HepG2 (cell line): Measurements from ENCODE around the gene ELMO2. TPM values are rescaled to one million over a fixed set of nuclear protein-coding genes. Genes with fewer than 3 reads are reported as not detected.

ENCODE experiments used
- ATAC-seq: fragments of 200-7000 bp; cut with Tn5 transposase; 3 replicates; pipeline ENCODE4 v1.9.1; 2020; ENCODE audit warnings: mild to moderate bottlenecking, moderate library complexity
- BruUV-seq: library from RNA; stranded (reverse); fragments of 400-500 nt; replicated peaks from 2 replicates; lab custom pipeline; 2021; lab: Mats Ljungman, UMichigan
- CTCF ChIA-PET: fragments of 300-600 bp; formaldehyde crosslinking; extraction: SDS; loops from one replicate; lab custom pipeline; 2021; ENCODE audit warnings: low total read pairs, inconsistent platforms, low intra/inter-chr PET ratio; lab: Yijun Ruan, JAX
- POLR2A ChIA-PET: fragments of 350-600 bp; sonication (Branson Sonifier 250); formaldehyde crosslinking; loops from one replicate; lab custom pipeline; 2020; ENCODE audit warnings: antibody characterized with exemption, inconsistent platforms; lab: Yijun Ruan, JAX
- DNase-seq: peaks from one replicate; pipeline ENCODE4 v3.0.0-alpha.2; 2015; ENCODE audit warnings: low spot score
- FAIRE-seq: peaks from 3 replicates; lab custom pipeline; 2011; peaks lifted over from hg19 to GRCh38; lab: Jason Lieb, UNC
- H2AFZ ChIP-seq: one replicate; pipeline ENCODE4 v1.6.1; 2011; ENCODE audit warnings: low read length, inconsistent platforms
- H3K27ac ChIP-seq: fragments of 300-600 bp; 3 replicates; pipeline ENCODE4 v1.8.0; 2011; ENCODE audit warnings: mixed run types, mild to moderate bottlenecking, mixed read lengths, low read length, inconsistent platforms; ENCODE audit not compliant: insufficient read depth; ENCODE audit errors: extremely low read length
- H3K27me3 ChIP-seq, 2 experiments: fragments of 200-600 bp in 1 of 2; 2 replicates in 1 of 2; 3 replicates in 1 of 2; pipeline versions ENCODE4 v1.6.0 to v1.8.0; 2011; ENCODE audit warnings: low read length in 2 of 2, mild to moderate bottlenecking in 2 of 2, moderate library complexity in 2 of 2, inconsistent platforms in 1 of 2; ENCODE audit not compliant: insufficient read depth in 2 of 2, control insufficient read depth in 1 of 2
- H3K36me3 ChIP-seq, 2 experiments: fragments of 200-600 bp in 1 of 2; replicated peaks in 1 of 2; 2 replicates in 1 of 2; 3 replicates in 1 of 2; pipeline versions ENCODE4 v1.5.1 to v1.8.0; 2011; ENCODE audit warnings: low read length in 2 of 2, inconsistent platforms in 1 of 2; ENCODE audit not compliant: insufficient read depth in 2 of 2, control insufficient read depth in 1 of 2
- H3K4me1 ChIP-seq: 2 replicates; pipeline ENCODE4 v1.5.1; 2012; ENCODE audit warnings: low read length, inconsistent platforms; ENCODE audit not compliant: insufficient read depth
- H3K4me2 ChIP-seq: 2 replicates; pipeline ENCODE4 v1.6.0; 2011; ENCODE audit warnings: low read depth, low read length, inconsistent platforms
- H3K4me3 ChIP-seq, 3 experiments: fragments of 200-600 bp in 1 of 3; sonication (generic), shearing (Covaris generic) in 1 of 3; replicated peaks in 1 of 3; 2 replicates each; pipeline ENCODE4 v1.5.1; 2011 to 2016; ENCODE audit warnings: low read length in 3 of 3, inconsistent platforms in 2 of 3, low read depth in 2 of 3, mild to moderate bottlenecking in 2 of 3, control low read depth in 1 of 3, mixed read lengths in 1 of 3; ENCODE audit not compliant: insufficient read depth in 1 of 3
- H3K79me2 ChIP-seq: one replicate; pipeline ENCODE4 v1.6.1; 2011; ENCODE audit warnings: low read length, inconsistent platforms; ENCODE audit not compliant: insufficient read depth
- H3K9ac ChIP-seq: 2 replicates; pipeline ENCODE4 v1.6.0; 2011; ENCODE audit warnings: mild to moderate bottlenecking, low read depth, low read length, inconsistent platforms; ENCODE audit not compliant: insufficient read depth
- H3K9me3 ChIP-seq: 2 replicates; pipeline ENCODE4 v1.5.1; 2012; ENCODE audit warnings: mild to moderate bottlenecking, low read length
- H4K20me1 ChIP-seq: 2 replicates; pipeline ENCODE4 v1.6.0; 2011; ENCODE audit warnings: inconsistent platforms, mild to moderate bottlenecking, low read length, moderate library complexity; ENCODE audit not compliant: insufficient read depth
- CBFB ChIP-seq: sonication (generic); formaldehyde crosslinking; IDR thresholded peaks from 2 replicates; pipeline ENCODE4 v1.4.0; 2020; ENCODE audit warnings: missing genetic modification reagents
- EEA1 ChIP-seq: sonication (generic); formaldehyde crosslinking; IDR thresholded peaks from 2 replicates; pipeline ENCODE4 v1.5.1; 2020; ENCODE audit warnings: mild to moderate bottlenecking, missing genetic modification reagents, borderline replicate concordance
- GABPB1 ChIP-seq: IDR thresholded peaks from 2 replicates; pipeline ENCODE4 v1.6.1; 2016; ENCODE audit warnings: mild to moderate bottlenecking, missing genetic modification reagents, moderate library complexity, missing compliant biosample characterization
- GATAD2A ChIP-seq: IDR thresholded peaks from 2 replicates; pipeline ENCODE4 v1.6.1; 2016
- NR2F6 ChIP-seq, 2 experiments: IDR thresholded peaks; 2 replicates each; pipeline ENCODE4 v1.6.1; 2016; ENCODE audit warnings: antibody characterized with exemption in 1 of 2, mild to moderate bottlenecking in 1 of 2
- PATZ1 ChIP-seq: sonication (generic); formaldehyde crosslinking; IDR thresholded peaks from 2 replicates; pipeline ENCODE4 v1.4.0; 2020; ENCODE audit warnings: missing genetic modification reagents
- SNRNP70 ChIP-seq: fragments of 200-400 bp; formaldehyde crosslinking; IDR thresholded peaks from 2 replicates; pipeline ENCODE4 v1.6.1; 2017; ENCODE audit warnings: mild to moderate bottlenecking, low read depth, low read length, moderate library complexity
- USF2 ChIP-seq, 2 experiments: sonication (generic) in 1 of 2; formaldehyde crosslinking in 1 of 2; IDR thresholded peaks; 2 replicates each; pipeline versions ENCODE4 v1.5.1 to v1.6.1; 2011 to 2020; ENCODE audit warnings: borderline replicate concordance in 1 of 2, low read depth in 1 of 2, low read length in 1 of 2, mild to moderate bottlenecking in 1 of 2, missing genetic modification reagents in 1 of 2, moderate library complexity in 1 of 2
- ZBTB25 ChIP-seq: IDR thresholded peaks from 2 replicates; pipeline ENCODE4 v1.6.1; 2018; ENCODE audit warnings: missing genetic modification reagents
- ZNF234 ChIP-seq: sonication (generic); formaldehyde crosslinking; conservative IDR thresholded peaks from 2 replicates; pipeline ENCODE4 v1.5.1; 2020; ENCODE audit warnings: mild to moderate bottlenecking, missing genetic modification reagents
- ZNF761 ChIP-seq: sonication (generic); formaldehyde crosslinking; conservative IDR thresholded peaks from 2 replicates; pipeline ENCODE4 v1.4.0; 2020; ENCODE audit warnings: mild to moderate bottlenecking, missing genetic modification reagents
- WGBS: methylation state at CpG from one replicate; pipeline ENCODE4 v1.1.6; 2017; ENCODE audit warnings: low lambda C conversion rate; 5-methylcytosine and 5-hydroxymethylcytosine counted together
- in situ Hi-C: cut with HindIII; loops from 2 replicates; pipeline ENCODE4 v1.10.0; 2017; ENCODE audit warnings: low pct_unique_long_range_greater_than_20kb; ENCODE audit not compliant: extremely low pct_ligation_motif_present
- intact Hi-C: fragments of 100-400 bp; cut with micrococcal nuclease; formaldehyde crosslinking; loops from one replicate; pipeline ENCODE4 v1.10.0; 2022; ENCODE audit not compliant: unreplicated experiment
- polyA plus RNA-seq, 8 experiments: library from polyadenylated mRNA; depleted of rRNA in 3 of 8; stranded (reverse) in 7 of 8; unstranded in 1 of 8; fragments of >200 nt; fragmentation: Illumina TruSeq in 4 of 8; extraction: Trizol in 4 of 8; gene quantifications; 2 replicates each; pipeline versions ENCODE4 v1.2.1 to v1.2.3, GENCODE V29; 2011 to 2016; ENCODE audit warnings: low read depth in 4 of 8, missing spikeins in 1 of 8, mixed read lengths in 1 of 8; ENCODE audit not compliant: insufficient read depth in 1 of 8
- total RNA-seq, 5 experiments: library from RNA; depleted of rRNA; stranded (reverse); fragments of >200 nt; fragmentation: Illumina TruSeq; extraction: Trizol; gene quantifications; 2 replicates each; pipeline ENCODE4 v1.2.3, GENCODE V29; 2016; ENCODE audit warnings: low read depth in 1 of 5

ELMO2 gene
- total and polyA plus RNA-seq, 2 of the 13 experiments (the other 11 are each of a cell fraction or from before 2014, with no cell fraction given) = 30.6 to 35.7 TPM

GRCh38 chr20:46406986-46407670 lies 713 bp upstream of the ELMO2 start (continued):
- TF ChIP-seq GABPB1 (no peak), GATAD2A (CRISPR knock-in tag) (0 out of 2 replicates have a peak, but pooled peaks have one; percentile 9), NR2F6 (IDR thresholded peaks at IDR 0.05) (no peak), NR2F6 (CRISPR knock-in tag; IDR thresholded peaks at IDR 0.05) (no peak), ZBTB25 (CRISPR knock-in tag) (no peak), USF2 (IDR thresholded peaks at IDR 0.05; ENCODE audit: low read depth, low read length) (no peak), USF2 (CRISPR knock-in tag; IDR thresholded peaks at IDR 0.05; ENCODE audit: borderline replicate concordance) (no peak), ZNF761 (CRISPR knock-in tag) (peak; percentile 76; the same call in 1 of the 2 replicates), CBFB (CRISPR knock-in tag) (no peak), EEA1 (CRISPR knock-in tag) (0 out of 2 replicates have a peak, but pooled peaks have one; percentile 35)

- CTCF ChIA-PET = no interaction called here
- no peak overlapping the region for H3K4me2 ChIP-seq
- no peak for DNase-seq
- BruUV-seq = no TSS peak
- WGBS = 53% methylated on average over 2 of the region's 2 CpGs
- H2AFZ ChIP-seq = no peak overlapping the region
- ATAC-seq = no peak
- H3K79me2 ChIP-seq = peaks cover 55% of the 10 kb centered on the region
- in situ Hi-C loops = no loop called here
- POLR2A ChIA-PET = interaction anchor here (2.3 kb wide), 1 partner anchor 39 kb away, joined by 7 read pairs; no protein-coding TSS in a partner anchor
- H3K9me3 ChIP-seq = no peaks in the 10 kb centered on the region
- peaks cover 4 to 22% of the 10 kb centered on the region in 2 experiments; a peak in 4 of 5 replicates for H3K36me3 ChIP-seq
- H3K27ac ChIP-seq = no peak overlapping the region
- FAIRE-seq = no peak
- peaks cover 54% of the 10 kb centered on the region for H3K4me1 ChIP-seq
- H3K27me3 ChIP-seq = no peaks in the 10 kb centered on the region; a peak in 1 of 5 replicates
- H3K4me3 ChIP-seq = no peak overlapping the region
- peaks cover 9% of the 10 kb centered on the region; the same call in 1 of the 2 replicates for H4K20me1 ChIP-seq
- H3K9ac ChIP-seq = 0 out of 2 replicates have a peak overlapping the region, but pooled peaks have one; percentile 4
- intact Hi-C loops = no loop called here
- 0 out of 2 replicates have a peak, but pooled peaks have one; percentile 21 for TF ChIP-seq PATZ1 (CRISPR knock-in tag)
- no peak for TF ChIP-seq ZNF234
- no peak for TF ChIP-seq SNRNP70
These were observed 4.0 kb downstream of the ELMO2 start for GRCh38 chr20:46402331-46402811.
